K562 (cell line): ENCODE results near the gene RIPOR2. TPM values are rescaled to one million over a fixed set of nuclear protein-coding genes. Genes with fewer than 3 reads are reported as not detected.

Experiments used
- ATAC-seq: fragments of 200-7000 bp; cut with Tn5 transposase; 3 replicates; pipeline ENCODE4 v1.9.1; 2020; ENCODE audit warnings: moderate library complexity
- BruUV-seq: library from RNA; stranded (reverse); fragments of 400-500 nt; replicated peaks from 2 replicates; lab custom pipeline; 2021; lab: Mats Ljungman, UMichigan
- CTCF ChIA-PET: fragments of 300-600 bp; formaldehyde crosslinking; extraction: SDS; loops from one replicate; lab custom pipeline; 2021; ENCODE audit warnings: low intra/inter-chr PET ratio; lab: Yijun Ruan, JAX
- POLR2A ChIA-PET: fragments of 300-600, 350-650 bp; sonication (Branson Sonifier 250); formaldehyde crosslinking; extraction: SDS; loops from one replicate; lab custom pipeline; 2021; ENCODE audit warnings: antibody characterized with exemption, inconsistent platforms; lab: Yijun Ruan, JAX
- DNase-seq, 4 experiments: peaks; one replicate each; pipeline versions ENCODE4 v3.0.0 to v3.0.0-alpha.2; 2011 to 2018; ENCODE audit warnings: low spot score in 3 of 4, mixed read lengths in 3 of 4; ENCODE audit errors: extremely low read depth in 1 of 4
- FAIRE-seq: peaks from 2 replicates; lab custom pipeline; 2011; peaks lifted over from hg19 to GRCh38; lab: Jason Lieb, UNC
- H2AFZ ChIP-seq: 2 replicates; pipeline ENCODE4 v1.6.0; 2011; ENCODE audit warnings: low read depth, low read length, control low read depth, inconsistent platforms
- H3K27ac ChIP-seq: fragments of 200-600 bp; 3 replicates; pipeline ENCODE4 v1.8.0; 2011; ENCODE audit warnings: low read depth, mild to moderate bottlenecking, control low read depth, inconsistent platforms, low read length, moderate library complexity, mixed read lengths; ENCODE audit errors: extremely low read depth
- H3K27me3 ChIP-seq, 2 experiments: fragments of 300-600 bp in 1 of 2; 2 replicates in 1 of 2; 3 replicates in 1 of 2; pipeline versions ENCODE4 v1.6.0 to v1.8.0; 2011; ENCODE audit warnings: inconsistent platforms in 2 of 2, low read length in 2 of 2, mild to moderate bottlenecking in 1 of 2, mixed read lengths in 1 of 2, moderate library complexity in 1 of 2; ENCODE audit not compliant: control insufficient read depth in 2 of 2, insufficient read depth in 2 of 2
- H3K36me3 ChIP-seq: fragments of 300-600 bp; 3 replicates; pipeline ENCODE4 v1.8.0; 2011; ENCODE audit warnings: mild to moderate bottlenecking, low read length, inconsistent platforms; ENCODE audit not compliant: control insufficient read depth, insufficient read depth
- H3K4me1 ChIP-seq, 2 experiments: fragments of 200-600 bp in 1 of 2; replicated peaks in 1 of 2; 2 replicates in 1 of 2; 3 replicates in 1 of 2; pipeline versions ENCODE4 v1.5.1 to v1.8.0; 2011; ENCODE audit warnings: inconsistent platforms in 2 of 2, low read length in 2 of 2, mild to moderate bottlenecking in 1 of 2, mixed read lengths in 1 of 2, moderate library complexity in 1 of 2; ENCODE audit not compliant: control insufficient read depth in 2 of 2, insufficient read depth in 2 of 2
- H3K4me2 ChIP-seq: 2 replicates; pipeline ENCODE4 v1.6.1; 2011; ENCODE audit warnings: low read length, control low read depth, inconsistent platforms, mixed read lengths; ENCODE audit not compliant: insufficient read depth
- H3K4me3 ChIP-seq: fragments of 200-600 bp; sonication (generic), shearing (Covaris generic); 2 replicates; pipeline ENCODE4 v1.5.1; 2016; ENCODE audit warnings: control low read depth, inconsistent platforms
- H3K79me2 ChIP-seq: fragments of 200-600 bp; 3 replicates; pipeline ENCODE4 v1.8.0; 2011; ENCODE audit warnings: low read length, inconsistent platforms; ENCODE audit not compliant: control insufficient read depth, insufficient read depth
- H3K9ac ChIP-seq, 2 experiments: 2 replicates each; pipeline versions ENCODE4 v1.6.0 to v1.6.1; 2011; ENCODE audit warnings: low read depth in 2 of 2, low read length in 2 of 2, control low read depth in 1 of 2, inconsistent platforms in 1 of 2, mild to moderate bottlenecking in 1 of 2, mixed read lengths in 1 of 2; ENCODE audit not compliant: insufficient read depth in 1 of 2
- H3K9me1 ChIP-seq: one replicate; pipeline ENCODE4 v1.6.0; 2011; ENCODE audit warnings: inconsistent platforms, mild to moderate bottlenecking, low read length, moderate library complexity; ENCODE audit not compliant: control insufficient read depth, insufficient read depth
- H3K9me3 ChIP-seq: replicated peaks from 2 replicates; pipeline ENCODE4 v1.5.1; 2011; ENCODE audit warnings: low read depth, low read length, inconsistent platforms; ENCODE audit not compliant: control insufficient read depth, insufficient read depth
- H4K20me1 ChIP-seq: replicated peaks from 2 replicates; pipeline ENCODE4 v1.6.1; 2011; ENCODE audit warnings: low read length, inconsistent platforms, mixed read lengths; ENCODE audit not compliant: control insufficient read depth, insufficient read depth
- ADNP ChIP-seq: fragments of 200-800 bp; sonication (Bioruptor generic); IDR thresholded peaks from 2 replicates; pipeline ENCODE4 v1.6.1; 2016; ENCODE audit warnings: missing genetic modification characterization, missing compliant biosample characterization
- KDM2B ChIP-seq: fragments of 250-450 bp; sonication (Bioruptor Pico); IDR thresholded peaks from 2 replicates; pipeline ENCODE4 v1.8.0; 2021; ENCODE audit warnings: mild to moderate bottlenecking, moderate library complexity
- MEIS2 ChIP-seq: fragments of 450-650 bp; IDR thresholded peaks from 2 replicates; pipeline ENCODE4 v1.6.1; 2014; ENCODE audit warnings: mild to moderate bottlenecking; ENCODE audit not compliant: partially characterized antibody
- MTA2 ChIP-seq: fragments of 450-650 bp; IDR thresholded peaks from 2 replicates; pipeline ENCODE4 v1.6.1; 2016; ENCODE audit warnings: low read depth
- MYC ChIP-seq, 2 experiments: fragments of 250-450 bp in 1 of 2; sonication (Bioruptor Pico) in 1 of 2; IDR thresholded peaks; 2 replicates each; pipeline versions ENCODE4 v1.5.1 to v1.6.1; 2012 to 2021; ENCODE audit warnings: low read depth in 2 of 2, borderline replicate concordance in 1 of 2, improper control_type of control experiment in 1 of 2, low read length in 1 of 2, mild to moderate bottlenecking in 1 of 2, moderate library complexity in 1 of 2
- RBM39 ChIP-seq: fragments of 200-400 bp; formaldehyde crosslinking; optimal IDR thresholded peaks from 2 replicates; pipeline ENCODE3; 2018; ENCODE audit warnings: low read depth, low read length
- SMARCA5 ChIP-seq: fragments of 450-650 bp; IDR thresholded peaks from 2 replicates; pipeline ENCODE4 v1.6.1; 2016
- SNRNP70 ChIP-seq: fragments of 200-400 bp; formaldehyde crosslinking; optimal IDR thresholded peaks from 2 replicates; pipeline ENCODE3; 2017; ENCODE audit warnings: low read depth, low read length
- TCF7L2 ChIP-seq: fragments of 150-350 bp; IDR thresholded peaks from 2 replicates; pipeline ENCODE4 v1.6.1; 2016; ENCODE audit warnings: low read depth, mild to moderate bottlenecking, low read length, moderate library complexity
- XRCC3 ChIP-seq: fragments of 450-650 bp; IDR thresholded peaks from 2 replicates; pipeline ENCODE4 v1.6.1; 2017; ENCODE audit warnings: mild to moderate bottlenecking, moderate library complexity
- ZNF217 ChIP-seq: sonication (generic); formaldehyde crosslinking; IDR thresholded peaks from 2 replicates; pipeline ENCODE4 v1.8.0; 2022; ENCODE audit warnings: mild to moderate bottlenecking, missing genetic modification reagents
- ZNF707 ChIP-seq: fragments of 250-450 bp; sonication (Bioruptor Pico); conservative IDR thresholded peaks from 2 replicates; pipeline ENCODE4 v1.8.0; 2022; ENCODE audit warnings: inconsistent platforms, mild to moderate bottlenecking, moderate library complexity
- WGBS: fragments of 100-300 bp; shearing (Covaris generic); methylation state at CpG from one replicate; pipeline ENCODE4 v1.1.6; 2016; ENCODE audit warnings: low coverage, mixed read lengths; ENCODE audit not compliant: insufficient coverage; ENCODE audit errors: missing lambda C conversion rate; 5-methylcytosine and 5-hydroxymethylcytosine counted together
- in situ Hi-C: fragments of 300-500 bp; cut with MboI; formaldehyde crosslinking; loops from 4 replicates; pipeline ENCODE4 v1.15.0; 2018; ENCODE audit warnings: inconsistent platforms, mixed read lengths
- intact Hi-C: fragments of 100-400 bp; cut with micrococcal nuclease; formaldehyde crosslinking; loops from 2 replicates; pipeline ENCODE4 v1.14.2; 2022
- polyA plus RNA-seq, 8 experiments: library from polyadenylated mRNA; depleted of rRNA in 4 of 8; stranded (reverse) in 5 of 8; unstranded in 3 of 8; fragments of >200 nt; fragmentation: Nextera tagmentation in 2 of 8; fragmentation: Illumina TruSeq in 1 of 8; extraction: Ambion mirVana in 2 of 8; extraction: Trizol in 1 of 8; gene quantifications; 2 replicates each; pipeline versions ENCODE4 v1.2.1 to v1.2.3, GENCODE V29; 2011 to 2014; ENCODE audit warnings: inconsistent platforms in 1 of 8, missing spikeins in 1 of 8
- total RNA-seq, 7 experiments: library from RNA; depleted of rRNA in 6 of 7; stranded (reverse); fragments of >200 nt in 6 of 7; fragmentation: Illumina TruSeq in 2 of 7; extraction: Trizol in 2 of 7; gene quantifications; 2 replicates each; pipeline versions ENCODE4 v1.2.1 to v1.2.3, GENCODE V29; 2011 to 2021; ENCODE audit warnings: low replicate concordance in 1 of 7
- TF ChIP-seq, protein P1 (sequence below): fragments of 200-800 bp; sonication (Bioruptor generic); IDR thresholded peaks from 2 replicates; pipeline ENCODE4 v1.6.1; 2017; ENCODE audit warnings: missing genetic modification characterization, missing compliant biosample characterization

Gene RIPOR2
- total and polyA plus RNA-seq, 9 of the 15 experiments (the other 6 are each of a cell fraction or from before 2014, with no cell fraction given), result 0.04 to 1.0 (median 0.47) TPM; not detected in 2

DNA sequence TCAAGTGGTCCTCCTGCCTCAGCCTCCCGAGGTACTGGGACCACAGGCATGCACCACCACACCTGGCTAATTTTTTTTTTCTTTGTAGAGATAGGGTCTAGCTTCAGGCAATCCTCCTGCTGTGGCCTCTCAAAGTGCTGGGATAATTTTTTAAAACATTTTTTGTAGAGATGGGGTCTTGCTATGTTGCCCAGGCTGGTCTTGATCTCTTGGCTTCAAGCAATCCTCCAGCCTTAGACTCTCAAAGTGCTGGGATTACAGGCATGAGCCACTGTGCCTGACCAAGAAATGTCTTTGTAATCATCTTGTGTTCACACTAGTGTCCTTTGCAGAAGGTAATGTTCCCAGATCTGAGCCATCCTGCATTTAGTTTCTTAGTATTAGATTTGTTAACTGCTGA is 61.6 kb downstream of the RIPOR2 start:
- ChIA-PET CTCF (no interaction called here), POLR2A (interaction anchor here (0.9 to 1.1 kb wide), 2 partner anchors 15 to 101 kb away, joined by 3 read pairs; no protein-coding TSS in a partner anchor)
- H2AFZ ChIP-seq, result no peak overlapping the region
- no peaks in the 10 kb centered on the region for H3K79me2 ChIP-seq
- 0% methylated on average over 1 of the region's 1 CpG for WGBS
- ATAC-seq (no peak), DNase-seq (no peak), FAIRE-seq (no peak)
- TF ChIP-seq ZNF217 (CRISPR knock-in tag) (no peak), SMARCA5 (no peak), MEIS2 (no peak), MTA2 (no peak), RBM39 (no peak), TCF7L2 (no peak), XRCC3 (no peak), ZNF707 (CRISPR knock-in tag) (no peak), MYC (IDR thresholded peaks at IDR 0.05; ENCODE audit: low read depth, low read length) (no peak), MYC (CRISPR knock-in tag; IDR thresholded peaks at IDR 0.05; ENCODE audit: borderline replicate concordance, low read depth) (no peak), ADNP (no peak), KDM2B (CRISPR knock-in tag) (no peak), SNRNP70 (no peak)
- TF ChIP-seq, protein P1, sequence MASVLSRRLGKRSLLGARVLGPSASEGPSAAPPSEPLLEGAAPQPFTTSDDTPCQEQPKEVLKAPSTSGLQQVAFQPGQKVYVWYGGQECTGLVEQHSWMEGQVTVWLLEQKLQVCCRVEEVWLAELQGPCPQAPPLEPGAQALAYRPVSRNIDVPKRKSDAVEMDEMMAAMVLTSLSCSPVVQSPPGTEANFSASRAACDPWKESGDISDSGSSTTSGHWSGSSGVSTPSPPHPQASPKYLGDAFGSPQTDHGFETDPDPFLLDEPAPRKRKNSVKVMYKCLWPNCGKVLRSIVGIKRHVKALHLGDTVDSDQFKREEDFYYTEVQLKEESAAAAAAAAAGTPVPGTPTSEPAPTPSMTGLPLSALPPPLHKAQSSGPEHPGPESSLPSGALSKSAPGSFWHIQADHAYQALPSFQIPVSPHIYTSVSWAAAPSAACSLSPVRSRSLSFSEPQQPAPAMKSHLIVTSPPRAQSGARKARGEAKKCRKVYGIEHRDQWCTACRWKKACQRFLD (CRISPR knock-in tag), result no peak
- intact Hi-C loops, result no loop called here
- in situ Hi-C loops, result no loop called here
- no peaks in the 10 kb centered on the region for H4K20me1 ChIP-seq
- no peak overlapping the region for H3K9ac ChIP-seq
- no peaks in the 10 kb centered on the region for H3K9me1 ChIP-seq
- H3K4me1 ChIP-seq, result no peaks in the 10 kb centered on the region
- H3K27me3 ChIP-seq, result peaks cover 2 to 25% of the 10 kb centered on the region in 2 experiments; a peak in 3 of 5 replicates
- H3K4me3 ChIP-seq, result no peak overlapping the region
- no peaks in the 10 kb centered on the region for H3K36me3 ChIP-seq
- BruUV-seq, result no TSS peak
- H3K27ac ChIP-seq, result no peak overlapping the region
- H3K4me2 ChIP-seq, result no peak overlapping the region
- no peaks in the 10 kb centered on the region for H3K9me3 ChIP-seq
